ENCODE data around the gene UPP2.

- TF ChIP-seq, protein P1, sequence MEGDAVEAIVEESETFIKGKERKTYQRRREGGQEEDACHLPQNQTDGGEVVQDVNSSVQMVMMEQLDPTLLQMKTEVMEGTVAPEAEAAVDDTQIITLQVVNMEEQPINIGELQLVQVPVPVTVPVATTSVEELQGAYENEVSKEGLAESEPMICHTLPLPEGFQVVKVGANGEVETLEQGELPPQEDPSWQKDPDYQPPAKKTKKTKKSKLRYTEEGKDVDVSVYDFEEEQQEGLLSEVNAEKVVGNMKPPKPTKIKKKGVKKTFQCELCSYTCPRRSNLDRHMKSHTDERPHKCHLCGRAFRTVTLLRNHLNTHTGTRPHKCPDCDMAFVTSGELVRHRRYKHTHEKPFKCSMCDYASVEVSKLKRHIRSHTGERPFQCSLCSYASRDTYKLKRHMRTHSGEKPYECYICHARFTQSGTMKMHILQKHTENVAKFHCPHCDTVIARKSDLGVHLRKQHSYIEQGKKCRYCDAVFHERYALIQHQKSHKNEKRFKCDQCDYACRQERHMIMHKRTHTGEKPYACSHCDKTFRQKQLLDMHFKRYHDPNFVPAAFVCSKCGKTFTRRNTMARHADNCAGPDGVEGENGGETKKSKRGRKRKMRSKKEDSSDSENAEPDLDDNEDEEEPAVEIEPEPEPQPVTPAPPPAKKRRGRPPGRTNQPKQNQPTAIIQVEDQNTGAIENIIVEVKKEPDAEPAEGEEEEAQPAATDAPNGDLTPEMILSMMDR (IDR thresholded peaks at IDR 0.05 in 4 of 5, conservative IDR thresholded peaks at IDR 0.05 in 1 of 5): no peak
- TF ChIP-seq POLR2A (IDR thresholded peaks at IDR 0.05): no peak
These were observed 6.4 kb upstream of the UPP2 start for GRCh38 chr2:158095269-158095668.

Data from gastrocnemius medialis (tissue), 4 donors.